ENCODE data around the gene NEU1. TPM values are rescaled to one million over a fixed set of nuclear protein-coding genes. Genes with fewer than 3 reads are reported as not detected.

The NEU1 gene
- total RNA-seq, 2 experiments from 2014 or later, result 8.7 to 9.8 TPM

DNA sequence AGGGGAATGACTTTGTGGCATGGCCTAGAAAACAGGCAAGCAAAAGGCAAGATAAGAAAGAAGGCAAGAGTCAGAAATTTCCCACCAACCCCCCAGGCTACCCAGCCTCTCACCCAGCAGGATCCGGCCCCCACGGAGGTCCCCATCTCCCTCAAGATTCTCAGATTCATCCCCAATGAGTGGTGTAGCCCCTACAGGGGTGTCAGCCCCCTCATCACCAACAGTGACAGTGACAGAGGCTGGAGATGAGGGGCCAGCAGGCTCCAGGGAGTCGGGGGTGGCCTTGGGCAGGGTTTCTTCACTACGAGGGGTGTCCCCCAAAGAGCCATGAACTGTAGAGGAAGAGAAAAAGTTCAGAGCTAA lies 33.9 kb upstream of the NEU1 start:
- TF ChIP-seq, protein P1, sequence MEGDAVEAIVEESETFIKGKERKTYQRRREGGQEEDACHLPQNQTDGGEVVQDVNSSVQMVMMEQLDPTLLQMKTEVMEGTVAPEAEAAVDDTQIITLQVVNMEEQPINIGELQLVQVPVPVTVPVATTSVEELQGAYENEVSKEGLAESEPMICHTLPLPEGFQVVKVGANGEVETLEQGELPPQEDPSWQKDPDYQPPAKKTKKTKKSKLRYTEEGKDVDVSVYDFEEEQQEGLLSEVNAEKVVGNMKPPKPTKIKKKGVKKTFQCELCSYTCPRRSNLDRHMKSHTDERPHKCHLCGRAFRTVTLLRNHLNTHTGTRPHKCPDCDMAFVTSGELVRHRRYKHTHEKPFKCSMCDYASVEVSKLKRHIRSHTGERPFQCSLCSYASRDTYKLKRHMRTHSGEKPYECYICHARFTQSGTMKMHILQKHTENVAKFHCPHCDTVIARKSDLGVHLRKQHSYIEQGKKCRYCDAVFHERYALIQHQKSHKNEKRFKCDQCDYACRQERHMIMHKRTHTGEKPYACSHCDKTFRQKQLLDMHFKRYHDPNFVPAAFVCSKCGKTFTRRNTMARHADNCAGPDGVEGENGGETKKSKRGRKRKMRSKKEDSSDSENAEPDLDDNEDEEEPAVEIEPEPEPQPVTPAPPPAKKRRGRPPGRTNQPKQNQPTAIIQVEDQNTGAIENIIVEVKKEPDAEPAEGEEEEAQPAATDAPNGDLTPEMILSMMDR (IDR thresholded peaks at IDR 0.05), result no peak
- ATAC-seq (no peak), DNase-seq (no peak)
- Mint-ChIP-seq H3K4me1 (ENCODE audit: low read depth) (peaks cover 32% of the 10 kb centered on the region), H3K9me3 (no peaks in the 10 kb centered on the region), H3K36me3 (ENCODE audit: low read depth) (peaks cover 21% of the 10 kb centered on the region), H3K27me3 (no peaks in the 10 kb centered on the region), H3K27ac (peak overlapping the region; percentile 88), H3K4me3 (peak overlapping the region; percentile 80)
- ChIA-PET CTCF (interaction anchor here (2.9 kb wide), 1 partner anchor 55 kb away, joined by 13 read pairs; no protein-coding TSS in a partner anchor), POLR2A (interaction anchor here (1.0 kb wide), 1 partner anchor 56 kb away, joined by 4 read pairs; no protein-coding TSS in a partner anchor)
- intact Hi-C loops (cut with micrococcal nuclease), result no loop called here

DNA sequence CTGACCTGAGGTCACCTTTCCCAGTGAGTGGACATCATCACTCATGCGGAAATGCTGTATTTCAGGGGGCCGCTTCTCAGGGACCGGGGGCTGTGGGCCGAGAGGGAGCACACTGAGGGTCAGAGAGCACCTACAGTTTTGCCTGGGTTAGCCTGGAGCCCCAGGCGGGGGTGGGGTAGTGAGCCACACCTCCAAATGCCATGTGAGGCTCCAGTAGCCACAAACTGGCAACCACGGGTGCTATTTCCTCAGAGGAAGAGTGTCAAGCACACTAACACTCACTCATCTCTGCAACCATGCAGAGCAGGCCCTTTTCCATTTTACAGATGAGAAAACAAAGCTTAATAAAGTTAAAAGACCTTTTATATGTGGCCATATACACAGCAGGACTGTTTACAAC lies 30.2 kb upstream of the NEU1 start:
- no peak overlapping the region for H3K4me3 Mint-ChIP-seq
- ATAC-seq (no peak), DNase-seq (no peak)
- H3K27me3 Mint-ChIP-seq, result no peaks in the 10 kb centered on the region
- TF ChIP-seq, protein P1 (IDR thresholded peaks at IDR 0.05), result no peak
- ChIA-PET CTCF (interaction anchor here (0.6 kb wide), 1 partner anchor 75 kb away, joined by 3 read pairs; no protein-coding TSS in a partner anchor), POLR2A (interaction anchor here (0.6 kb wide), 1 partner anchor 55 kb away, joined by 3 read pairs; no protein-coding TSS in a partner anchor)
- peaks cover 15% of the 10 kb centered on the region for H3K4me1 Mint-ChIP-seq (ENCODE audit: low read depth)
- intact Hi-C loops (cut with micrococcal nuclease), result no loop called here
- H3K27ac Mint-ChIP-seq, result peak overlapping the region; percentile 52
- no peaks in the 10 kb centered on the region for H3K9me3 Mint-ChIP-seq
- peaks cover 35% of the 10 kb centered on the region for H3K36me3 Mint-ChIP-seq (ENCODE audit: low read depth)

DNA sequence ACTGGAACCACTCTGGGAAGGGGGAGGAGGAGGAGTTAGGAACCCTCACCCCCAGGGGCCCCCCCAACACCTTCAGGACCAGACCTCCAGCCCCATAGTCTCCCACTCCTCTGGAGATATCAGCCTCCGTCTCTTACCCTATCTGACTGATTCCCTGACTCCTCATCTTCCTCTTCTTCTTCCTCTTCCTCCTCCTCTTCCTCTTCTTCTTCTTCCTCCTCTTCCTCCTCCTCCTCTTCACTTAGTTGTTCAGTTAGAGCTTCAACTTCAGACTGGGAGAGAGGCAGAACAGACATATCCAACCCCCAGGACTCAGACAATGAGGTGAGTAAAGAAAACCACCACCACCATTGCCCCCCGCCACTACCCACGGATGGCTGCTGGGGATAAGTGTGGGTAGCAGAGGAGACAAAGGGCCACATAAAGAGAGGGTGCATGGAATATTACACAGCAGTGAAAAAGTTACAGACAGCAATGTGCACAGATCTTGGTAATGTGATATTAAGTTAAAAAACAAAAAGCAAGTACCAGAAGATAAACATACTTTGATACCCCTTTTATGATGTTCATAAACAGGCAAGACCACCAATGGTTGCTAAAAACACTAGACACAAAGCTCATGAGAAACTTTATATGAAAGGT lies 26.8 kb upstream of the NEU1 start:
- Mint-ChIP-seq H3K9me3 (no peaks in the 10 kb centered on the region), H3K27me3 (no peaks in the 10 kb centered on the region), H3K36me3 (ENCODE audit: low read depth) (peaks cover 42% of the 10 kb centered on the region), H3K4me1 (ENCODE audit: low read depth) (peaks cover 5% of the 10 kb centered on the region), H3K27ac (peak overlapping the region; percentile 12), H3K4me3 (no peak overlapping the region)
- DNase-seq, result no peak
- CTCF ChIA-PET, result interaction anchor here (0.8 to 4.0 kb wide), 14 partner anchors 8 to 211 kb away, joined by 3 to 14 read pairs (median 4); partner anchors contain the start of genes DDAH2, EHMT2, LY6G5C and NEU1
- POLR2A ChIA-PET, result no interaction called here
- TF ChIP-seq, protein P1 (IDR thresholded peaks at IDR 0.05), result no peak
- intact Hi-C loops (cut with micrococcal nuclease), result no loop called here
- no peak for ATAC-seq

DNA sequence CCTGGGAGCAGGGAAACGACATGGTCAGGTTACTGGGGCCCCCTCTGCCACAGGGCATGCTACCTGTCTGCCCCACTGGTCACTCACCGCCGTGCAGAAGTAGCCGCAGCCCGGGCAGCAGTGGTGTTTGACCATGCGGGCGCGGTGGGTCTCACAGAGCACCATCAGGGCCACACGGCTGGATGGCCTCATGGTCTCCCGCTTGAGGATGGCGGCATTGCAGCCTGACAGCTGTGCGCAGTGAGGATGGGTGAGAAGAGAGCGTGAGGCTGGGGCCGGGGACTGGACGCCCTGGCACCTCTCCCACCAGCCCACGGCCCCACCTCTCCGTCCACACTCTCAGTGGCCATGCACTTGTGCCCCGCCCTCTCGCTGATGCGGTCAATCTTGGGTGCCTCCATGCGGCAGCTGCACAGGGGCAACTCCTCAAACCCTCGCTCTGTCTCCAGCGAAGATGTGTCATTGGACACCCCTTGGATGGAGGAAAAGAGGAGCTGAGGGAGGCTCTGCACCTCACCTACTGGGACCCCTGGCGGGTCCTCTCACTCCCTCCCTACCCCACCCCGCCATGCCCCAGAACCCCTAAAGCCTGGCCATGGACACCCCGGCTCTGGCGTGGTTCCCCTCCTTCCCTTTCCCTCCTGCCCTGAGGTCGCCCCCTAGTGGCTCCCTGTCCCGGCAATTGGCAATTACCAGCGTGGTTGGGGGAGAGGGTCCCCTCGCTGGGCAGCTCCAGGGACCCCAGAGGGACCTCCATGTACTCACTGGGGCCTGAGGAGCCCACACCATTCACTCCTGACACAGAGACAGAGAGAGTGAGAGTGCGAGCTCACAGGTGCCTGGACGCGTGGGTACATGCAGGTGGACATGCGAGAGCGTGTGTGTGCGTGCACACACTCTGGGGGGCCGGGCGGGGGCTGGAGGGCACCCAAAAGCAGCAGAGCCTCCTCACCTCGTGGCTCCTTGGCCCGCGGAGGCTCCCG lies 25.9 kb upstream of the NEU1 start:
- peaks cover 42% of the 10 kb centered on the region for H3K36me3 Mint-ChIP-seq (ENCODE audit: low read depth)
- POLR2A ChIA-PET, result interaction anchor here (0.8 to 1.0 kb wide), 2 partner anchors 136 to 151 kb away, joined by 3 to 4 read pairs; no protein-coding TSS in a partner anchor

More for the DNA sequence above, 25.9 kb upstream of the NEU1 start:
- intact Hi-C loops (cut with micrococcal nuclease), result no loop called here
- ATAC-seq (peak; percentile 64), DNase-seq (peak; percentile 71)
- Mint-ChIP-seq H3K9me3 (no peaks in the 10 kb centered on the region), H3K4me3 (no peak overlapping the region), H3K4me1 (ENCODE audit: low read depth) (peaks cover 5% of the 10 kb centered on the region), H3K27me3 (no peaks in the 10 kb centered on the region), H3K27ac (no peak overlapping the region)
- CTCF ChIA-PET, result interaction anchor here (0.8 to 4.0 kb wide), 15 partner anchors 9 to 207 kb away, joined by 3 to 14 read pairs (median 3); partner anchors contain the start of genes DDAH2, EHMT2, LY6G5C and NEU1
- TF ChIP-seq, protein P1 (IDR thresholded peaks at IDR 0.05), result peak; percentile 93

Data from activated CD8-positive, alpha-beta T cell treated with anti-CD3 and anti-CD28 coated beads for 36 hours (primary cell).